Inflammatory macrophage (primary cell): ENCODE results near the gene SNRPD1.
"Not testable (repeated sequence)": the region's sequence is repeated elsewhere in the genome, so short reads cannot be mapped to it uniquely, and the experiment has no call there.

ENCODE experiments used
- DNase-seq, 2 donors: peaks; one replicate each; pipeline ENCODE4 v3.0.0-alpha.2; 2020 to 2022
- total RNA-seq, 18 experiments: gene quantifications; one replicate each; lab custom pipeline; 2026; ENCODE audit warnings: mixed read lengths in 6 of 18, inconsistent platforms in 2 of 18; lab: John Stamatoyannopoulos, UW

SNRPD1 gene
- 11.6 to 47.3 (median 29.7) reads per million in 18 experiments for total RNA-seq

GRCh38 chr18:21612125-21613039, at the start of gene SNRPD1:
TSS of gene SNRPD1 (plus strand) at chr18:21612314. CDS start at chr18:21612430, 116 bp downstream.
- peak; percentile 95 for DNase-seq

- DNase-seq, result no peak
These were observed 40.3 kb upstream of the SNRPD1 start for GRCh38 chr18:21571772-21572171.

GRCh38 chr18:21575656-21576055, 36.5 kb upstream of the SNRPD1 start:
- DNase-seq, result no peak

GRCh38 chr18:21584391-21584790, 27.7 kb upstream of the SNRPD1 start:
- DNase-seq, result no peak

GRCh38 chr18:21592361-21592760, 19.8 kb upstream of the SNRPD1 start:
- DNase-seq, result not testable (repeated sequence)

- no peak for DNase-seq
These were observed 18.4 kb upstream of the SNRPD1 start for GRCh38 chr18:21593540-21594257.

- no peak for DNase-seq
These were observed 14.5 kb upstream of the SNRPD1 start for GRCh38 chr18:21597620-21598019.

- DNase-seq, result peak in 1 of 2 donors; percentile 14
These were observed 13.2 kb upstream of the SNRPD1 start for GRCh38 chr18:21598726-21599584.

GRCh38 chr18:21599585-21600525, 12.3 kb upstream of the SNRPD1 start:
- peak in 1 of 2 donors; percentile 11 for DNase-seq

GRCh38 chr18:21600526-21601410, 11.3 kb upstream of the SNRPD1 start, which contains the start of gene ESCO1:
TSS of gene ESCO1 (minus strand) at chr18:21600704. CDS start at chr18:21574843, 25,861 bp downstream.
- peak; percentile 97 to 99 for DNase-seq

- peak; percentile 79 to 83 for DNase-seq
These were observed 9.9 kb upstream of the SNRPD1 start for GRCh38 chr18:21602299-21602587.

GRCh38 chr18:21604671-21605070, 7.4 kb upstream of the SNRPD1 start:
- DNase-seq, result peak; percentile 25 to 52

GRCh38 chr18:21605213-21605612, 6.9 kb upstream of the SNRPD1 start:
- no peak for DNase-seq

- DNase-seq, result not testable (repeated sequence)
These were observed 551 bp upstream of the SNRPD1 start for GRCh38 chr18:21611401-21612124.

GRCh38 chr18:21621640-21622039, 9.5 kb downstream of the SNRPD1 start:
- DNase-seq, result not testable (repeated sequence)

- DNase-seq, result no peak
These were observed 17.1 kb downstream of the SNRPD1 start for GRCh38 chr18:21629089-21629832.

- no peak for DNase-seq
These were observed 20.3 kb downstream of the SNRPD1 start for GRCh38 chr18:21632393-21632792.

- DNase-seq, result no peak
These were observed 22.6 kb downstream of the SNRPD1 start for GRCh38 chr18:21634588-21635199.
